A673 (cell line): Measurements from ENCODE around the gene CRACR2A. TPM values are rescaled to one million over a fixed set of nuclear protein-coding genes. Genes with fewer than 3 reads are reported as not detected.

Experiments
- BruUV-seq: library from RNA; stranded (reverse); fragments of 400-500 nt; replicated peaks from 2 replicates; lab custom pipeline; 2021; lab: Mats Ljungman, UMichigan
- CTCF ChIA-PET: fragments of 300-600 bp; sonication (Branson Sonifier 250); formaldehyde crosslinking; loops from one replicate; lab custom pipeline; 2022; ENCODE audit warnings: antibody characterized with exemption; lab: Charles Lee
- POLR2A ChIA-PET: fragments of 300-600 bp; sonication (Branson Sonifier 250); formaldehyde crosslinking; loops from one replicate; lab custom pipeline; 2022; ENCODE audit warnings: antibody characterized with exemption; ENCODE audit not compliant: low non-redundant PET; lab: Charles Lee
- DNase-seq: peaks from one replicate; pipeline ENCODE4 v3.0.0-alpha.2; 2015; ENCODE audit warnings: low spot score
- H3K27ac ChIP-seq: fragments of 200-600 bp; sonication (generic); 2 replicates; pipeline ENCODE4 v1.5.1; 2016; ENCODE audit warnings: mixed run types, low read depth, mild to moderate bottlenecking, mixed read lengths, antibody characterized with exemption, low read length; ENCODE audit not compliant: poor library complexity, severe bottlenecking
- H3K27me3 ChIP-seq: fragments of 200-600 bp; sonication (generic); replicated peaks from 2 replicates; pipeline ENCODE4 v1.6.1; 2017; ENCODE audit warnings: mixed run types, low read depth, mild to moderate bottlenecking, mixed read lengths, antibody characterized with exemption, low read length; ENCODE audit not compliant: insufficient read depth, poor library complexity
- H3K36me3 ChIP-seq: fragments of 200-600 bp; sonication (generic); 2 replicates; pipeline ENCODE4 v1.6.1; 2016; ENCODE audit warnings: mixed run types, mild to moderate bottlenecking, mixed read lengths, antibody characterized with exemption, low read length; ENCODE audit not compliant: insufficient read depth, poor library complexity, severe bottlenecking
- H3K4me1 ChIP-seq: fragments of 200-600 bp; sonication (generic); 2 replicates; pipeline ENCODE4 v1.6.1; 2017; ENCODE audit warnings: mixed run types, mild to moderate bottlenecking, mixed read lengths, antibody characterized with exemption, low read length; ENCODE audit not compliant: insufficient read depth, poor library complexity, severe bottlenecking
- H3K4me3 ChIP-seq: fragments of 200-600 bp; sonication (generic); 2 replicates; pipeline ENCODE4 v1.5.1; 2016; ENCODE audit warnings: low read depth, mixed run types, mild to moderate bottlenecking, mixed read lengths, low read length; ENCODE audit not compliant: poor library complexity, severe bottlenecking
- H3K9me3 ChIP-seq: fragments of 200-600 bp; sonication (generic); 2 replicates; pipeline ENCODE4 v1.6.1; 2016; ENCODE audit warnings: mixed run types, low read depth, mild to moderate bottlenecking, mixed read lengths, antibody characterized with exemption, low read length; ENCODE audit not compliant: poor library complexity, severe bottlenecking
- EZH2 ChIP-seq: fragments of 200-600 bp; sonication (generic); IDR thresholded peaks from 2 replicates; pipeline ENCODE4 v1.6.1; 2017; ENCODE audit warnings: borderline replicate concordance, low read depth, mild to moderate bottlenecking, mixed read lengths, antibody characterized with exemption, low read length; ENCODE audit not compliant: poor library complexity, severe bottlenecking
- intact Hi-C: fragments of 100-400 bp; cut with micrococcal nuclease; formaldehyde crosslinking; loops from one replicate; pipeline ENCODE4 v1.10.0; 2022; ENCODE audit not compliant: unreplicated experiment
- total RNA-seq: library from RNA; stranded (reverse); gene quantifications from 2 replicates; pipeline ENCODE4 v1.2.3, GENCODE V29; 2021
- TF ChIP-seq, protein P1 (sequence below): fragments of 300-800, 200-600 bp; sonication (generic); conservative IDR thresholded peaks from 2 replicates; pipeline ENCODE4 v1.5.1; 2017; ENCODE audit warnings: low read depth, mild to moderate bottlenecking, antibody characterized with exemption, low read length, moderate library complexity, mixed read lengths

Gene CRACR2A
- total RNA-seq, 1 experiment from 2014 or later = 0.13 TPM

DNA sequence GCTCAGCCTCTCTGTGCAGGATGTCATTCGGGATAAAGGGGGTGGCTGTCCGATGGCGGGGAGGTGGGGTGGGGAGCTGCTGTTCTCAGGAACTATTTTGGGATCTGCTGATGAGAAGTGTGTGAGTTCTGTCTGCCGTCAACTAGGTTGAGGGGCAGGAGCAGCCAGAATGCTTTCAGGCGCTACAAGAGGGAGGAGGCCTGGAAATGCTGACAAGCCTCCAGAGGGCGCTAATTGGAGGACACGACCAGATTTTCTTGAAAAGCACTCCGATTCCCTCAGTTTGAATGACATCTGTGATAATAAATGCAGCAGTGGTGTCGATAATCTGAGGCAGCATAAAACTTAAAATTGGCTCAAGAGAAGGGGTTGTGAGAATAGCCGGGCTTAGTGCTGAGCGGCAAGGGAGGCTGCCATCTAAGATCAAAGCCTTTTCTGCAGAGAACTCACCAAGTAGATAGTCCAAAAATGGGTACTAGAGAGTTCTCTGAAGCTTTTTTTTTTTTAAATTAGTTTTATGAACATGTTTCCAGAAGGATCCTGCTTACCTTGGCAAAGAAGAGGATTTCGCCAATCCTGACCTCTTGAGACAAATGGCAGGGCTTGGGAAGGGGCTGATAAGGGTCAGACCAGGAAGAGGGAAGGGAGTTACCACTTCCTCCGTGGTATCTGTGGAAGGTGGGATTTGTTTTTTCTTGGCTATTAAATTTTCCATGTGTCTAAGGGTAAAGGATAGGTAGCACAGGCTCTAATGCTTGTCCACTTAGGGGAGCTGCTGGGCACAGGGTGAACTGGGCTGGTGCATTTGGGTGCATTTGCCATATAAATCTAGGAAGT is 94.4 kb downstream of the CRACR2A start:
- Histone ChIP-seq H3K9me3 (no peaks in the 10 kb centered on the region), H3K4me3 (no peak overlapping the region), H3K36me3 (no peaks in the 10 kb centered on the region), H3K4me1 (no peaks in the 10 kb centered on the region), H3K27me3 (peaks cover 43% of the 10 kb centered on the region), H3K27ac (no peak overlapping the region)
- no TSS peak for BruUV-seq
- ChIA-PET POLR2A (no interaction called here), CTCF (interaction anchor here (0.6 to 1.3 kb wide), 8 partner anchors 34 to 890 kb away, joined by 3 to 16 read pairs (median 4); no protein-coding TSS in a partner anchor)
- peak; percentile 70 for DNase-seq
- intact Hi-C loops = loop anchor here (2.0 to 5.0 kb wide), 3 partner anchors 118 to 619 kb away; no protein-coding TSS in a partner anchor
- TF ChIP-seq, protein P1, sequence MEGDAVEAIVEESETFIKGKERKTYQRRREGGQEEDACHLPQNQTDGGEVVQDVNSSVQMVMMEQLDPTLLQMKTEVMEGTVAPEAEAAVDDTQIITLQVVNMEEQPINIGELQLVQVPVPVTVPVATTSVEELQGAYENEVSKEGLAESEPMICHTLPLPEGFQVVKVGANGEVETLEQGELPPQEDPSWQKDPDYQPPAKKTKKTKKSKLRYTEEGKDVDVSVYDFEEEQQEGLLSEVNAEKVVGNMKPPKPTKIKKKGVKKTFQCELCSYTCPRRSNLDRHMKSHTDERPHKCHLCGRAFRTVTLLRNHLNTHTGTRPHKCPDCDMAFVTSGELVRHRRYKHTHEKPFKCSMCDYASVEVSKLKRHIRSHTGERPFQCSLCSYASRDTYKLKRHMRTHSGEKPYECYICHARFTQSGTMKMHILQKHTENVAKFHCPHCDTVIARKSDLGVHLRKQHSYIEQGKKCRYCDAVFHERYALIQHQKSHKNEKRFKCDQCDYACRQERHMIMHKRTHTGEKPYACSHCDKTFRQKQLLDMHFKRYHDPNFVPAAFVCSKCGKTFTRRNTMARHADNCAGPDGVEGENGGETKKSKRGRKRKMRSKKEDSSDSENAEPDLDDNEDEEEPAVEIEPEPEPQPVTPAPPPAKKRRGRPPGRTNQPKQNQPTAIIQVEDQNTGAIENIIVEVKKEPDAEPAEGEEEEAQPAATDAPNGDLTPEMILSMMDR = peak; percentile 81
- no peak for TF ChIP-seq EZH2

DNA sequence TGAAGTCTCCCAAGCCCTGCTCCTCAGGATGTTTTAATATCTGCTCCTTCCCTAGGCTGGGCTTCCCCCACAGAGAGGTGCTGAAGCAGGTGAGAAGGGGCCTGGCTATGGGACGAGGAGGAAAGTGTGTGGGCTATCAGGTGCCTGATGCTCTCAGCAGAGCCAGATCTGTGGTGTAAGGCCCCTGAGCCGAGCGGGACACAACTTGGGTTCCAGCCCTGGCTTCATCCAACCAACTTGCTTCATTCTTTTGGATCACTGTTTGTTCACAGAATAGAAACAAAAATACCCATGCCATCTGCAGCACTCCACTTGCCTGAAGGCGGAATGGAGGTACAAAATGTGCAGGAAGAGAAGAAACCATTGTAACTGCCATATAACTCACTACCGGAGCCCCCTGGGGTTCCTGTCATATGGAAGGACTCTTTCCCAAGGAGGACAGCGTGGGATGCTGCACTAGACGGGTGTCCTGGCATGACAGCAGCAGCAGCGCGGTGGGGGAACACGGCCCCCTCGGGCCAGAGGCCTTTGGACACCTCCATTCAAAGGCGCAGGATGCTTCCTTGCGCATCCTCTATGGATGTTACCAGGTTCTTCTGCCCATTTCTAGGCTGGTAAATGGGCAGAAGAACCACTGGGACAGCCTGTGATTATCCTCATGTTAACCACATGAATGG is 95.8 kb downstream of the CRACR2A start:
- H3K27me3 ChIP-seq = peaks cover 45% of the 10 kb centered on the region
- TF ChIP-seq, protein P1 = no peak
- no peak for TF ChIP-seq EZH2
- POLR2A ChIA-PET = no interaction called here
- CTCF ChIA-PET = interaction anchor here (0.8 to 1.3 kb wide), 2 partner anchors 49 to 147 kb away, joined by 3 to 16 read pairs; no protein-coding TSS in a partner anchor
- intact Hi-C loops = loop anchor here (5.0 kb wide), 1 partner anchor 620 kb away; no protein-coding TSS in a partner anchor
- DNase-seq = no peak
- no peak overlapping the region for H3K4me3 ChIP-seq
- H3K36me3 ChIP-seq = no peaks in the 10 kb centered on the region
- H3K4me1 ChIP-seq = no peaks in the 10 kb centered on the region
- BruUV-seq = no TSS peak
- no peaks in the 10 kb centered on the region for H3K9me3 ChIP-seq
- no peak overlapping the region for H3K27ac ChIP-seq

DNA sequence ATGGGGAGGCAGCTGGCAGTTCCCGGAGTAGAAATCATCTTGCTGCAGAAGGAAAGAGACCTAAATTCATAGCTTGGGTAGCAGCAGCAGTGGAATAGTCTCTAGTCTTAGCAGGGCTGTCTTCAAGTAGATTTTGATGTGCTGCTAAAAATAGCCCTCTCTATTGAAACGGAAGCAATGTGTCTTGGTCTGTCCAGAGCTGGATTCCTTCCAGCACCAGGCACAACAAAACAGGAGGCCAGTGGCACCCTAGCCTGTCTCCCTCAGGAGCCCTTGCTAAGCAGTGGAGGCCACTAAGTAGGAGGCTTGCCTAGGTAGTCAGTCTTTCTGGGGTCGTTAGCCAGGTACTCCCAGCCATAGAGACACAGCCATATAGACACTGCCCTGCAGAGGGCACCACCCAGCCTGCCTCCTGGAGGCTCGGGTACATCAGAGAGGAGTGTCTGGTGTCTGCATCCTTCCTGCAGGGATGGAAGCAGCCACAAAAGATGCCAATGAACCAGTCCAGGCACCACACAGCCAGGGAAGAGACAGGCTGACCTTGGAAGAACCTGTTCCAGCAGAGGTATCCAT is 97.5 kb downstream of the CRACR2A start:
- no peaks in the 10 kb centered on the region for H3K36me3 ChIP-seq
- DNase-seq = peak; percentile 22
- TF ChIP-seq, protein P1 = peak; percentile 51
- no peak for TF ChIP-seq EZH2
- no peaks in the 10 kb centered on the region for H3K4me1 ChIP-seq
- intact Hi-C loops = loop anchor here (5.0 kb wide), 1 partner anchor 622 kb away; no protein-coding TSS in a partner anchor
- no TSS peak for BruUV-seq
- no peak overlapping the region for H3K27ac ChIP-seq
- no peak overlapping the region for H3K4me3 ChIP-seq
- POLR2A ChIA-PET = no interaction called here
- peaks cover 59% of the 10 kb centered on the region for H3K27me3 ChIP-seq
- no peaks in the 10 kb centered on the region for H3K9me3 ChIP-seq
- CTCF ChIA-PET = no interaction called here
